Measurements from ENCODE around the gene SUV39H1.
A peak's percentile ranks its signal among the peaks of the same experiment; 100 is the strongest.
"Not testable (repeated sequence)": the region's sequence is repeated elsewhere in the genome, so short reads cannot be mapped to it uniquely, and the experiment has no call there.

The SUV39H1 gene

GRCh38 chrX:48676106-48676892 is 20.2 kb upstream of the SUV39H1 start:
- TF ChIP-seq SPI1 (IDR thresholded peaks at IDR 0.05; ENCODE audit: low read depth, low read length) (no peak), POLR2AphosphoS5 (IDR thresholded peaks at IDR 0.05; ENCODE audit: low read depth, low read length) (peak; percentile 61), POU2F2 (IDR thresholded peaks at IDR 0.05; ENCODE audit: low read depth, low read length) (0 out of 2 replicates have a peak, but pooled peaks have one; percentile 17), PAX5 (IDR thresholded peaks at IDR 0.05; ENCODE audit: insufficient read depth, low read length, severe bottlenecking) (peak; percentile 97), POLR2A (IDR thresholded peaks at IDR 0.05; ENCODE audit: low read depth, low read length) (0 out of 2 replicates have a peak, but pooled peaks have one; percentile 41), TAF1 (IDR thresholded peaks at IDR 0.05; ENCODE audit: low read depth, low read length) (no peak; the same call in 1 of the 2 replicates)
- FAIRE-seq, result peak; percentile 92
- peak; percentile 88 for DNase-seq (ENCODE audit: insufficient read length, low spot score)

- FAIRE-seq, result peak; percentile 82
- TF ChIP-seq PAX5 (IDR thresholded peaks at IDR 0.05; ENCODE audit: insufficient read depth, low read length, severe bottlenecking) (no peak), TAF1 (IDR thresholded peaks at IDR 0.05; ENCODE audit: low read depth, low read length) (no peak), POLR2AphosphoS5 (IDR thresholded peaks at IDR 0.05; ENCODE audit: low read depth, low read length) (no peak), POU2F2 (IDR thresholded peaks at IDR 0.05; ENCODE audit: low read depth, low read length) (no peak), SPI1 (IDR thresholded peaks at IDR 0.05; ENCODE audit: low read depth, low read length) (no peak), POLR2A (IDR thresholded peaks at IDR 0.05; ENCODE audit: low read depth, low read length) (no peak)
- DNase-seq (ENCODE audit: insufficient read length, low spot score), result no peak
Observed at GRCh38 chrX:48676893-48677270, 19.7 kb upstream of the SUV39H1 start.

GRCh38 chrX:48677516-48677915 is 19.0 kb upstream of the SUV39H1 start:
- FAIRE-seq (no peak), DNase-seq (ENCODE audit: insufficient read length, low spot score) (no peak)
- TF ChIP-seq POLR2AphosphoS5 (IDR thresholded peaks at IDR 0.05; ENCODE audit: low read depth, low read length) (no peak), POLR2A (IDR thresholded peaks at IDR 0.05; ENCODE audit: low read depth, low read length) (no peak), SPI1 (IDR thresholded peaks at IDR 0.05; ENCODE audit: low read depth, low read length) (no peak), TAF1 (IDR thresholded peaks at IDR 0.05; ENCODE audit: low read depth, low read length) (no peak), PAX5 (IDR thresholded peaks at IDR 0.05; ENCODE audit: insufficient read depth, low read length, severe bottlenecking) (no peak), POU2F2 (IDR thresholded peaks at IDR 0.05; ENCODE audit: low read depth, low read length) (no peak)

GRCh38 chrX:48680467-48680866 is 16.1 kb upstream of the SUV39H1 start:
- FAIRE-seq, result not testable (repeated sequence)

GRCh38 chrX:48680925-48681324 is 15.6 kb upstream of the SUV39H1 start:
- not testable (repeated sequence) for DNase-seq (ENCODE audit: insufficient read length, low spot score); FAIRE-seq

More at GRCh38 chrX:48680467-48680866, 16.1 kb upstream of the SUV39H1 start:
- DNase-seq (ENCODE audit: insufficient read length, low spot score), result not testable (repeated sequence)

- TF ChIP-seq POU2F2 (IDR thresholded peaks at IDR 0.05; ENCODE audit: low read depth, low read length) (no peak), POLR2A (IDR thresholded peaks at IDR 0.05; ENCODE audit: low read depth, low read length) (no peak)
- DNase-seq (ENCODE audit: insufficient read length, low spot score) (no peak), FAIRE-seq (peak; percentile 50)
Observed at GRCh38 chrX:48681539-48682183, 14.9 kb upstream of the SUV39H1 start.

- not testable (repeated sequence) for DNase-seq (ENCODE audit: insufficient read length, low spot score); FAIRE-seq
Observed at GRCh38 chrX:48682795-48683194, 13.7 kb upstream of the SUV39H1 start.

GRCh38 chrX:48683411-48683982 is 13.0 kb upstream of the SUV39H1 start, which contains the start of gene WAS:
Gene WAS, plus strand, starts transcription at chrX:48683799. Its CDS starts 55 bp downstream, at chrX:48683854.
- TF ChIP-seq POLR2A (IDR thresholded peaks at IDR 0.05; ENCODE audit: low read depth, low read length) (peak; percentile 71), POLR2AphosphoS5 (IDR thresholded peaks at IDR 0.05; ENCODE audit: low read depth, low read length) (peak; percentile 71), POU2F2 (IDR thresholded peaks at IDR 0.05; ENCODE audit: low read depth, low read length) (no peak), SPI1 (IDR thresholded peaks at IDR 0.05; ENCODE audit: low read depth, low read length) (peak; percentile 30; the same call in 1 of the 2 replicates), PAX5 (IDR thresholded peaks at IDR 0.05; ENCODE audit: insufficient read depth, low read length, severe bottlenecking) (no peak), TAF1 (IDR thresholded peaks at IDR 0.05; ENCODE audit: low read depth, low read length) (peak; percentile 63; the same call in 1 of the 2 replicates)
- FAIRE-seq (peak; percentile 91), DNase-seq (ENCODE audit: insufficient read length, low spot score) (peak; percentile 61)

- DNase-seq (ENCODE audit: insufficient read length, low spot score), result no peak
- TF ChIP-seq POU2F2 (IDR thresholded peaks at IDR 0.05; ENCODE audit: low read depth, low read length), result no peak
- no peak for TF ChIP-seq POLR2A (IDR thresholded peaks at IDR 0.05; ENCODE audit: low read depth, low read length)
- no peak for TF ChIP-seq SPI1 (IDR thresholded peaks at IDR 0.05; ENCODE audit: low read depth, low read length)
- TF ChIP-seq POLR2AphosphoS5 (IDR thresholded peaks at IDR 0.05; ENCODE audit: low read depth, low read length), result no peak
- no peak for TF ChIP-seq PAX5 (IDR thresholded peaks at IDR 0.05; ENCODE audit: insufficient read depth, low read length, severe bottlenecking)
- no peak for TF ChIP-seq TAF1 (IDR thresholded peaks at IDR 0.05; ENCODE audit: low read depth, low read length)
- no peak for FAIRE-seq
Observed at GRCh38 chrX:48684134-48684533, 12.4 kb upstream of the SUV39H1 start.

GRCh38 chrX:48685416-48685815 is 11.1 kb upstream of the SUV39H1 start:
- TF ChIP-seq POU2F2 (IDR thresholded peaks at IDR 0.05; ENCODE audit: low read depth, low read length) (no peak), SPI1 (IDR thresholded peaks at IDR 0.05; ENCODE audit: low read depth, low read length) (no peak), TAF1 (IDR thresholded peaks at IDR 0.05; ENCODE audit: low read depth, low read length) (no peak), PAX5 (IDR thresholded peaks at IDR 0.05; ENCODE audit: insufficient read depth, low read length, severe bottlenecking) (no peak), POLR2AphosphoS5 (IDR thresholded peaks at IDR 0.05; ENCODE audit: low read depth, low read length) (no peak), POLR2A (IDR thresholded peaks at IDR 0.05; ENCODE audit: low read depth, low read length) (no peak)
- no peak for FAIRE-seq
- no peak for DNase-seq (ENCODE audit: insufficient read length, low spot score)
